ENCODE measurements around the gene WDR59. TPM values are rescaled to one million over a fixed set of nuclear protein-coding genes. Genes with fewer than 3 reads are reported as not detected.

WDR59 gene
- total and polyA plus RNA-seq, 9 of the 15 experiments (the other 6 are each of a cell fraction or from before 2014, with no cell fraction given): 12.7 to 126 (median 34.7) TPM

DNA sequence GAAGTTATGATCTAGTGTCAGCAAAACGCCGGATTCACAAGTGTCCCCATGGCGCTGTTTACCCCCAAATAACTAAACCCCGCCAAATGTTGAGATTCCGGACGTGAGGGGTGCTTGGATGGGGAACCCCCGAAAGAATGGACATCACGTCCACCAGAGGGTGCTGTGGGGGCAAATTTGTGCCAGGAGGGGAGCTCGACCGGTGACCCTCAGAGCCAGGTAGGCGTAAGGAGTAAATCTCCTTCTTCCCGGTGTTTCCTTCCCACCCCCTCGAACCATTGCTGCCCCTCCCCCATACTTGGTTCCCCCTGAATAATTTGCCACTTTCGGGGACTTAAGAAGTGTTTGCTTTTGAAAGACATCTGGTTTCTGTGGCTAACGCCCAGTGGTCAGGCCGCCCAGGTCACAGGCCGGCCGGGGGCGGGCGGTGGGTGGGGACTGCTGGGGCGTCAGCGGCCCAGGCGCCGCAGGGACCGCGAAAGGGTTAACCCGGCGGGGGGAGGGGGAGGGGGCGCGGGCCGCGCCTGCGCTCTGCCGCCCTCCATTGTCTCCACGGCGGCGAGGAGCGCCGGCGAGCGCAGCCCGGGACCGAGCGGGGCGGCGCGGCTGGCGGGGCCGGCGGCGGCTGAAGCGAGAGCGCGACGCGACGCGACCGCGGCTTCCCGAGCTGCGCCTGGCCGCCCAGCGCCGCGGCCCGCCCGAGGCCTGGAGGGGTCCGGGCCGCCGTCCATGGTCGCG is 13.7 kb upstream of the WDR59 start, which contains the start of gene ZNRF1 (continued):
- TF ChIP-seq BRD9 (IDR thresholded peaks at IDR 0.05; ENCODE audit: low read depth, partially characterized antibody) (peak; percentile 89), TCF7 (IDR thresholded peaks at IDR 0.05; ENCODE audit: borderline replicate concordance) (0 out of 2 replicates have a peak, but pooled peaks have one; percentile 48), POLR2AphosphoS5 (IDR thresholded peaks at IDR 0.05; ENCODE audit: control insufficient read depth, insufficient read depth, low read depth, low read length) (0 out of 2 replicates have a peak, but pooled peaks have one; percentile 21), TAL1 (IDR thresholded peaks at IDR 0.05) (peak; percentile 24; the same call in 1 of the 2 replicates), SAFB (IDR thresholded peaks at IDR 0.05; ENCODE audit: borderline replicate concordance, low read depth, low read length) (no peak), FOXM1 (IDR thresholded peaks at IDR 0.05; ENCODE audit: low read depth) (no peak), FOXM1 (CRISPR knock-in tag; IDR thresholded peaks at IDR 0.05; ENCODE audit: low read depth) (no peak), CTBP1 (IDR thresholded peaks at IDR 0.05; ENCODE audit: borderline replicate concordance) (peak; percentile 48; the same call in 1 of the 2 replicates), ATF1 (CRISPR knock-in tag; IDR thresholded peaks at IDR 0.05) (no peak), ATF1 (tag; IDR thresholded peaks at IDR 0.05) (peak; percentile 33), ZNF444 (CRISPR knock-in tag; IDR thresholded peaks at IDR 0.05) (peak; percentile 97), RBM14 (IDR thresholded peaks at IDR 0.05; ENCODE audit: borderline replicate concordance, insufficient read depth, low read depth, low read length) (no peak), RAD21 (CRISPR knock-in tag; conservative IDR thresholded peaks at IDR 0.05 in 1 of 2, IDR thresholded peaks at IDR 0.05 in 1 of 2) (peak; percentile 92 to 95)
- TF ChIP-seq, protein P1, sequence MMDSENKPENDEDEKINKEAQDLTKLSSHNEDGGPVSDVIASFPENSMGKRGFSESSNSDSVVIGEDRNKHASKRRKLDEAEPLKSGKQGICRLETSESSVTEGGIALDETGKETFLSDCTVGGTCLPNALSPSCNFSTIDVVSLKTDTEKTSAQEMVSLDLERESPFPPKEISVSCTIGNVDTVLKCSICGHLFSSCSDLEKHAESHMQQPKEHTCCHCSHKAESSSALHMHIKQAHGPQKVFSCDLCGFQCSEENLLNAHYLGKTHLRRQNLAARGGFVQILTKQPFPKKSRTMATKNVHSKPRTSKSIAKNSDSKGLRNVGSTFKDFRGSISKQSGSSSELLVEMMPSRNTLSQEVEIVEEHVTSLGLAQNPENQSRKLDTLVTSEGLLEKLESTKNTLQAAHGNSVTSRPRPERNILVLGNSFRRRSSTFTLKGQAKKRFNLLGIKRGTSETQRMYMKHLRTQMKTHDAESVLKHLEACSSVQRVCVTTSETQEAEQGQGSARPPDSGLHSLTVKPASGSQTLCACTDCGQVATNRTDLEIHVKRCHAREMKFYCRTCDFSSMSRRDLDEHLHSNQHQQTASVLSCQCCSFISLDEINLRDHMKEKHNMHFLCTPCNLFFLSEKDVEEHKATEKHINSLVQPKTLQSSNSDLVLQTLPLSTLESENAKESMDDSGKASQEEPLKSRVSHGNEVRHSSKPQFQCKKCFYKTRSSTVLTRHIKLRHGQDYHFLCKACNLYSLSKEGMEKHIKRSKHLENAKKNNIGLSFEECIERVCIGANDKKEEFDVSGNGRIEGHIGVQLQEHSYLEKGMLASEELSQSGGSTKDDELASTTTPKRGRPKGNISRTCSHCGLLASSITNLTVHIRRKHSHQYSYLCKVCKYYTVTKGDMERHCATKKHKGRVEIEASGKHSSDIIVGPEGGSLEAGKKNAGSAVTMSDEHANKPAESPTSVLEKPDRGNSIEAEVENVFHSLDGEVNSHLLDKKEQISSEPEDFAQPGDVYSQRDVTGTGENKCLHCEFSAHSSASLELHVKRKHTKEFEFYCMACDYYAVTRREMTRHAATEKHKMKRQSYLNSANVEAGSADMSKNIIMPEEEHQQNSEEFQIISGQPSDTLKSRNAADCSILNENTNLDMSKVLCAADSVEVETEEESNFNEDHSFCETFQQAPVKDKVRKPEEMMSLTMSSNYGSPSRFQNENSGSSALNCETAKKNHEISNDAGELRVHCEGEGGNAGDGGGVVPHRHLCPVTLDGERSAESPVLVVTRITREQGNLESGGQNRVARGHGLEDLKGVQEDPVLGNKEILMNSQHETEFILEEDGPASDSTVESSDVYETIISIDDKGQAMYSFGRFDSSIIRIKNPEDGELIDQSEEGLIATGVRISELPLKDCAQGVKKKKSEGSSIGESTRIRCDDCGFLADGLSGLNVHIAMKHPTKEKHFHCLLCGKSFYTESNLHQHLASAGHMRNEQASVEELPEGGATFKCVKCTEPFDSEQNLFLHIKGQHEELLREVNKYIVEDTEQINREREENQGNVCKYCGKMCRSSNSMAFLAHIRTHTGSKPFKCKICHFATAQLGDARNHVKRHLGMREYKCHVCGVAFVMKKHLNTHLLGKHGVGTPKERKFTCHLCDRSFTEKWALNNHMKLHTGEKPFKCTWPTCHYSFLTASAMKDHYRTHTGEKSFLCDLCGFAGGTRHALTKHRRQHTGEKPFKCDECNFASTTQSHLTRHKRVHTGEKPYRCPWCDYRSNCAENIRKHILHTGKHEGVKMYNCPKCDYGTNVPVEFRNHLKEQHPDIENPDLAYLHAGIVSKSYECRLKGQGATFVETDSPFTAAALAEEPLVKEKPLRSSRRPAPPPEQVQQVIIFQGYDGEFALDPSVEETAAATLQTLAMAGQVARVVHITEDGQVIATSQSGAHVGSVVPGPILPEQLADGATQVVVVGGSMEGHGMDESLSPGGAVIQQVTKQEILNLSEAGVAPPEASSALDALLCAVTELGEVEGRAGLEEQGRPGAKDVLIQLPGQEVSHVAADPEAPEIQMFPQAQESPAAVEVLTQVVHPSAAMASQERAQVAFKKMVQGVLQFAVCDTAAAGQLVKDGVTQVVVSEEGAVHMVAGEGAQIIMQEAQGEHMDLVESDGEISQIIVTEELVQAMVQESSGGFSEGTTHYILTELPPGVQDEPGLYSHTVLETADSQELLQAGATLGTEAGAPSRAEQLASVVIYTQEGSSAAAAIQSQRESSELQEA (IDR thresholded peaks at IDR 0.05; ENCODE audit: low read depth): no peak
- TF ChIP-seq, protein P2, sequence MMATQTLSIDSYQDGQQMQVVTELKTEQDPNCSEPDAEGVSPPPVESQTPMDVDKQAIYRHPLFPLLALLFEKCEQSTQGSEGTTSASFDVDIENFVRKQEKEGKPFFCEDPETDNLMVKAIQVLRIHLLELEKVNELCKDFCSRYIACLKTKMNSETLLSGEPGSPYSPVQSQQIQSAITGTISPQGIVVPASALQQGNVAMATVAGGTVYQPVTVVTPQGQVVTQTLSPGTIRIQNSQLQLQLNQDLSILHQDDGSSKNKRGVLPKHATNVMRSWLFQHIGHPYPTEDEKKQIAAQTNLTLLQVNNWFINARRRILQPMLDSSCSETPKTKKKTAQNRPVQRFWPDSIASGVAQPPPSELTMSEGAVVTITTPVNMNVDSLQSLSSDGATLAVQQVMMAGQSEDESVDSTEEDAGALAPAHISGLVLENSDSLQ (IDR thresholded peaks at IDR 0.05): no peak
